HepG2 (cell line): ENCODE data around the gene IL6ST.

Experiments
- CREB1 ChIP-seq, 2 experiments: fragments of 450-650 bp in 1 of 2; IDR thresholded peaks; 2 replicates each; pipeline ENCODE4 v1.6.1; 2016 to 2017; ENCODE audit warnings: control low read depth in 1 of 2, mild to moderate bottlenecking in 1 of 2, missing compliant biosample characterization in 1 of 2, missing genetic modification characterization in 1 of 2
- FOXA1 ChIP-seq, 2 experiments: fragments of 450-650 bp in 1 of 2; sonication (generic) in 1 of 2; formaldehyde crosslinking in 1 of 2; IDR thresholded peaks; 2 replicates each; pipeline versions ENCODE4 v1.4.0 to v1.6.1; 2016 to 2020; ENCODE audit warnings: missing genetic modification reagents in 1 of 2
- POLR2A ChIP-seq, 2 experiments: IDR thresholded peaks; 2 replicates each; pipeline ENCODE4 v1.6.1; 2011; ENCODE audit warnings: low read depth in 2 of 2, low read length in 2 of 2, mild to moderate bottlenecking in 1 of 2, moderate library complexity in 1 of 2; ENCODE audit not compliant: insufficient read depth in 1 of 2
- ZBTB3 ChIP-seq: sonication (generic); formaldehyde crosslinking; IDR thresholded peaks from 2 replicates; pipeline ENCODE4 v1.4.0; 2020; ENCODE audit warnings: low read depth, mild to moderate bottlenecking, moderate library complexity, missing genetic modification reagents, borderline replicate concordance
- ZNF274 ChIP-seq: sonication (generic); formaldehyde crosslinking; IDR thresholded peaks from 2 replicates; pipeline ENCODE4 v1.5.1; 2020; ENCODE audit warnings: mild to moderate bottlenecking, missing genetic modification reagents
- TF ChIP-seq, protein P1 (sequence below): sonication (generic); formaldehyde crosslinking; IDR thresholded peaks from 2 replicates; pipeline ENCODE4 v1.5.0; 2020; ENCODE audit warnings: mild to moderate bottlenecking, missing genetic modification reagents, borderline replicate concordance
- TF ChIP-seq, protein P2 (sequence below): sonication (generic); formaldehyde crosslinking; IDR thresholded peaks from 2 replicates; pipeline ENCODE4 v1.4.0; 2020; ENCODE audit warnings: mild to moderate bottlenecking, low read depth, missing genetic modification reagents
- TF ChIP-seq, protein P3 (sequence below), 2 experiments: IDR thresholded peaks; 2 replicates each; pipeline ENCODE4 v1.6.1; 2011 to 2012; ENCODE audit warnings: low read length in 2 of 2, borderline replicate concordance in 1 of 2, low read depth in 1 of 2, mild to moderate bottlenecking in 1 of 2, moderate library complexity in 1 of 2

DNA sequence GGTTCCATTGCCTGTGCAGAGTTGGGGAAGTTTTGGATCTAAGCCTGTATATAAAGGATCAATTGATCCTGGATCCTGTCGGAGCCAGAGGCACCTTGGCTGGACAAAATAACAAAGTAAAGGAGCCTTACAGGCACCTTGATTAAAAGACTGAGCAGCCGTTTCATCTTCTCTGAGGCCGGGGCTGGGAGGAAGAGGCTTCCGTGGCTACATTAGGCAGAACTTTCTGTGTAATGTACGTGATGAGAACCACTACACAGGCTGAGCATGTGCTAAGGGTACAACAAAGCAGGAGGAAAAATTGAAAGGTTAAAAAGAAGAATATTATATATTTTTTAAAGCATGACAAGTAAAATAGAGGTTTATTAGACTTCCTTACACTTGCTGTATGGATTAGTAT lies 106.6 kb downstream of the IL6ST start:
- TF ChIP-seq, protein P1, sequence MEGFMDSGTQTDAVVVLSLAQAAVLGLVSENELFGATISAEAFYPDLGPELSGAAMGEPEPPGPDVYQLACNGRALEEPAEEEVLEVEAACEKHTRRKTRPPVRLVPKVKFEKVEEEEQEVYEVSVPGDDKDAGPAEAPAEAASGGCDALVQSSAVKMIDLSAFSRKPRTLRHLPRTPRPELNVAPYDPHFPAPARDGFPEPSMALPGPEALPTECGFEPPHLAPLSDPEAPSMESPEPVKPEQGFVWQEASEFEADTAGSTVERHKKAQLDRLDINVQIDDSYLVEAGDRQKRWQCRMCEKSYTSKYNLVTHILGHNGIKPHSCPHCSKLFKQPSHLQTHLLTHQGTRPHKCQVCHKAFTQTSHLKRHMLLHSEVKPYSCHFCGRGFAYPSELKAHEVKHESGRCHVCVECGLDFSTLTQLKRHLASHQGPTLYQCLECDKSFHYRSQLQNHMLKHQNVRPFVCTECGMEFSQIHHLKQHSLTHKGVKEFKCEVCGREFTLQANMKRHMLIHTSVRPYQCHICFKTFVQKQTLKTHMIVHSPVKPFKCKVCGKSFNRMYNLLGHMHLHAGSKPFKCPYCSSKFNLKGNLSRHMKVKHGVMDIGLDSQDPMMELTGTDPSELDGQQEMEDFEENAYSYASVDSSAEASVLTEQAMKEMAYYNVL, result no peak
- no peak for TF ChIP-seq ZBTB3
- TF ChIP-seq FOXA1 (IDR thresholded peaks at IDR 0.05), result no peak
- no peak for TF ChIP-seq FOXA1 (CRISPR knock-in tag; IDR thresholded peaks at IDR 0.05)
- TF ChIP-seq, protein P2, sequence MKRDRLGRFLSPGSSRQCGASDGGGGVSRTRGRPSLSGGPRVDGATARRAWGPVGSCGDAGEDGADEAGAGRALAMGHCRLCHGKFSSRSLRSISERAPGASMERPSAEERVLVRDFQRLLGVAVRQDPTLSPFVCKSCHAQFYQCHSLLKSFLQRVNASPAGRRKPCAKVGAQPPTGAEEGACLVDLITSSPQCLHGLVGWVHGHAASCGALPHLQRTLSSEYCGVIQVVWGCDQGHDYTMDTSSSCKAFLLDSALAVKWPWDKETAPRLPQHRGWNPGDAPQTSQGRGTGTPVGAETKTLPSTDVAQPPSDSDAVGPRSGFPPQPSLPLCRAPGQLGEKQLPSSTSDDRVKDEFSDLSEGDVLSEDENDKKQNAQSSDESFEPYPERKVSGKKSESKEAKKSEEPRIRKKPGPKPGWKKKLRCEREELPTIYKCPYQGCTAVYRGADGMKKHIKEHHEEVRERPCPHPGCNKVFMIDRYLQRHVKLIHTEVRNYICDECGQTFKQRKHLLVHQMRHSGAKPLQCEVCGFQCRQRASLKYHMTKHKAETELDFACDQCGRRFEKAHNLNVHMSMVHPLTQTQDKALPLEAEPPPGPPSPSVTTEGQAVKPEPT, result no peak
- TF ChIP-seq CREB1 (IDR thresholded peaks at IDR 0.05), result no peak
- TF ChIP-seq CREB1 (CRISPR knock-in tag; IDR thresholded peaks at IDR 0.05), result no peak
- TF ChIP-seq POLR2A (IDR thresholded peaks at IDR 0.05; ENCODE audit: insufficient read depth in 1 of 2, low read depth in 2 of 2, low read length in 2 of 2), result no peak
- no peak for TF ChIP-seq ZNF274 (CRISPR knock-in tag)
- TF ChIP-seq, protein P3, sequence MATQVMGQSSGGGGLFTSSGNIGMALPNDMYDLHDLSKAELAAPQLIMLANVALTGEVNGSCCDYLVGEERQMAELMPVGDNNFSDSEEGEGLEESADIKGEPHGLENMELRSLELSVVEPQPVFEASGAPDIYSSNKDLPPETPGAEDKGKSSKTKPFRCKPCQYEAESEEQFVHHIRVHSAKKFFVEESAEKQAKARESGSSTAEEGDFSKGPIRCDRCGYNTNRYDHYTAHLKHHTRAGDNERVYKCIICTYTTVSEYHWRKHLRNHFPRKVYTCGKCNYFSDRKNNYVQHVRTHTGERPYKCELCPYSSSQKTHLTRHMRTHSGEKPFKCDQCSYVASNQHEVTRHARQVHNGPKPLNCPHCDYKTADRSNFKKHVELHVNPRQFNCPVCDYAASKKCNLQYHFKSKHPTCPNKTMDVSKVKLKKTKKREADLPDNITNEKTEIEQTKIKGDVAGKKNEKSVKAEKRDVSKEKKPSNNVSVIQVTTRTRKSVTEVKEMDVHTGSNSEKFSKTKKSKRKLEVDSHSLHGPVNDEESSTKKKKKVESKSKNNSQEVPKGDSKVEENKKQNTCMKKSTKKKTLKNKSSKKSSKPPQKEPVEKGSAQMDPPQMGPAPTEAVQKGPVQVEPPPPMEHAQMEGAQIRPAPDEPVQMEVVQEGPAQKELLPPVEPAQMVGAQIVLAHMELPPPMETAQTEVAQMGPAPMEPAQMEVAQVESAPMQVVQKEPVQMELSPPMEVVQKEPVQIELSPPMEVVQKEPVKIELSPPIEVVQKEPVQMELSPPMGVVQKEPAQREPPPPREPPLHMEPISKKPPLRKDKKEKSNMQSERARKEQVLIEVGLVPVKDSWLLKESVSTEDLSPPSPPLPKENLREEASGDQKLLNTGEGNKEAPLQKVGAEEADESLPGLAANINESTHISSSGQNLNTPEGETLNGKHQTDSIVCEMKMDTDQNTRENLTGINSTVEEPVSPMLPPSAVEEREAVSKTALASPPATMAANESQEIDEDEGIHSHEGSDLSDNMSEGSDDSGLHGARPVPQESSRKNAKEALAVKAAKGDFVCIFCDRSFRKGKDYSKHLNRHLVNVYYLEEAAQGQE (IDR thresholded peaks at IDR 0.05; ENCODE audit: borderline replicate concordance in 1 of 2, low read depth in 1 of 2, low read length in 2 of 2), result no peak
